AML-193 (cell line): Measurements from ENCODE around the gene KIAA0232.

Experiments used
- DNase-seq, 2 experiments: peaks; one replicate each; lab custom pipeline; 2025; lab: John Stamatoyannopoulos, UW

The KIAA0232 gene, protein sequence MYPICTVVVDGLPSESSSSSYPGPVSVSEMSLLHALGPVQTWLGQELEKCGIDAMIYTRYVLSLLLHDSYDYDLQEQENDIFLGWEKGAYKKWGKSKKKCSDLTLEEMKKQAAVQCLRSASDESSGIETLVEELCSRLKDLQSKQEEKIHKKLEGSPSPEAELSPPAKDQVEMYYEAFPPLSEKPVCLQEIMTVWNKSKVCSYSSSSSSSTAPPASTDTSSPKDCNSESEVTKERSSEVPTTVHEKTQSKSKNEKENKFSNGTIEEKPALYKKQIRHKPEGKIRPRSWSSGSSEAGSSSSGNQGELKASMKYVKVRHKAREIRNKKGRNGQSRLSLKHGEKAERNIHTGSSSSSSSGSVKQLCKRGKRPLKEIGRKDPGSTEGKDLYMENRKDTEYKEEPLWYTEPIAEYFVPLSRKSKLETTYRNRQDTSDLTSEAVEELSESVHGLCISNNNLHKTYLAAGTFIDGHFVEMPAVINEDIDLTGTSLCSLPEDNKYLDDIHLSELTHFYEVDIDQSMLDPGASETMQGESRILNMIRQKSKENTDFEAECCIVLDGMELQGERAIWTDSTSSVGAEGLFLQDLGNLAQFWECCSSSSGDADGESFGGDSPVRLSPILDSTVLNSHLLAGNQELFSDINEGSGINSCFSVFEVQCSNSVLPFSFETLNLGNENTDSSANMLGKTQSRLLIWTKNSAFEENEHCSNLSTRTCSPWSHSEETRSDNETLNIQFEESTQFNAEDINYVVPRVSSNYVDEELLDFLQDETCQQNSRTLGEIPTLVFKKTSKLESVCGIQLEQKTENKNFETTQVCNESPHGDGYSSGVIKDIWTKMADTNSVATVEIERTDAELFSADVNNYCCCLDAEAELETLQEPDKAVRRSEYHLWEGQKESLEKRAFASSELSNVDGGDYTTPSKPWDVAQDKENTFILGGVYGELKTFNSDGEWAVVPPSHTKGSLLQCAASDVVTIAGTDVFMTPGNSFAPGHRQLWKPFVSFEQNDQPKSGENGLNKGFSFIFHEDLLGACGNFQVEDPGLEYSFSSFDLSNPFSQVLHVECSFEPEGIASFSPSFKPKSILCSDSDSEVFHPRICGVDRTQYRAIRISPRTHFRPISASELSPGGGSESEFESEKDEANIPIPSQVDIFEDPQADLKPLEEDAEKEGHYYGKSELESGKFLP (N-terminal part only)

DNA sequence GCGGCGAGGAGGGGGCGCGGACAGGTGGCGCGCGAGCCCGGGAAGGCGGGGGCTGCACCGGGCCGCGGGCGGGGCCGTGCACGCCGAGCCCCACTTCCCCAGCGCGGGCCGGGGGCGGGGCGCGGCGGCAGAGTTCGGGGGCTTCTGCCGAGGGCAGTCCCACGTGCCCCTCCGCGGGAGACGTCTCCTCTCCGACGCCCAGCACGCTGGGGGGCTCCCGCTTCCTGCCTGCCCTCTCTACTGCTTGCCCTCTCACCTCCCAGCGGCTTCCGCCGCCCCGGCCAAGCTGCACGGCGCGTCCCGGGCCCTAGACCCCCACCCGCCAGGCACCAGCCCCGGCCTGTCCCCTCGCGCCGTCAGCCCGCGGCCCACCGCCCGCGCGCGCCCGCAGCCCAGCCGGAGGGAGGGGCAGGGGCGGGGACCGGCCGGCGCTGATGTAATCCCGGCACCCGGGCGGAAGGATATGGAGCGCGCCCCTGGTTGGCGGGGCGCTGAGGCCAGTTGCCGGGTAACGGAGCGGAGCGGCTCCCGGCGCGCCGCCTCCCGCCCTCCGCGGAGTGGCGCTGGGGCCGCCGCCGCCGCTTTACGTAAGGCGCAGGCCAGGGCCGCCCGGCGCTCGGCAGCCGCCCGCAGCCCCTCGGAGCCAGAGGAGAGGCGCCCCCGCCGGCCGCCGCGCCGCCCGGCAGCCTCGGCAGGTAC lies at the start of gene KIAA0232:
TSS of gene KIAA0232 (plus strand) at position 581 of the 699 bp plus-strand sequence. CDS start 41,727 bp downstream, outside the sequence.
- peak; percentile 73 to 79 for DNase-seq

- DNase-seq = no peak
These were observed 49.0 kb upstream of the KIAA0232 start for GRCh38 chr4:6733358-6734164.

- no peak for DNase-seq
These were observed 48.3 kb upstream of the KIAA0232 start for GRCh38 chr4:6734165-6734786.

DNA sequence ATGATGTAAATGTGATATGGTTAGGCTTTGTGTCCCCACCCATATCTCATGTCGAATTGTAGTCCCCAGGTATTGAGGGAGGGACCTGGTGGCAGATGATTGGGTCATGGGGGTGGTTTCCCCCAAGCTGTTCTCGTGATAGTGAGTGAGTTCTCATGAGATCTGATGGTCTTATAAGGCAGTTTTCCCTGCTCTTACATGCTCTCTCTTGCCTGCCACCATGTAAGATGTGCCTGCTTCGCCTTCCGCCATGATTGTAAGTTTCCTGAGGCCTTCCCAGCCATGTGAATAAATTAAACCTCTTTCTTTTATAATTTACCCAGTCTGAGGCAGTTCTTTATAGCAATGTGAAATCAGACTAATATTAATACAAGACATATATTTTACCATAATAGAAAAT lies 42.6 kb upstream of the KIAA0232 start:
- no peak for DNase-seq

GRCh38 chr4:6740347-6740746 lies 42.2 kb upstream of the KIAA0232 start:
- no peak for DNase-seq

GRCh38 chr4:6742507-6742906 lies 40.0 kb upstream of the KIAA0232 start:
- DNase-seq = no peak

GRCh38 chr4:6742989-6743388 lies 39.5 kb upstream of the KIAA0232 start:
- no peak for DNase-seq

- DNase-seq = no peak
These were observed 35.7 kb upstream of the KIAA0232 start for GRCh38 chr4:6746721-6747293.

DNA sequence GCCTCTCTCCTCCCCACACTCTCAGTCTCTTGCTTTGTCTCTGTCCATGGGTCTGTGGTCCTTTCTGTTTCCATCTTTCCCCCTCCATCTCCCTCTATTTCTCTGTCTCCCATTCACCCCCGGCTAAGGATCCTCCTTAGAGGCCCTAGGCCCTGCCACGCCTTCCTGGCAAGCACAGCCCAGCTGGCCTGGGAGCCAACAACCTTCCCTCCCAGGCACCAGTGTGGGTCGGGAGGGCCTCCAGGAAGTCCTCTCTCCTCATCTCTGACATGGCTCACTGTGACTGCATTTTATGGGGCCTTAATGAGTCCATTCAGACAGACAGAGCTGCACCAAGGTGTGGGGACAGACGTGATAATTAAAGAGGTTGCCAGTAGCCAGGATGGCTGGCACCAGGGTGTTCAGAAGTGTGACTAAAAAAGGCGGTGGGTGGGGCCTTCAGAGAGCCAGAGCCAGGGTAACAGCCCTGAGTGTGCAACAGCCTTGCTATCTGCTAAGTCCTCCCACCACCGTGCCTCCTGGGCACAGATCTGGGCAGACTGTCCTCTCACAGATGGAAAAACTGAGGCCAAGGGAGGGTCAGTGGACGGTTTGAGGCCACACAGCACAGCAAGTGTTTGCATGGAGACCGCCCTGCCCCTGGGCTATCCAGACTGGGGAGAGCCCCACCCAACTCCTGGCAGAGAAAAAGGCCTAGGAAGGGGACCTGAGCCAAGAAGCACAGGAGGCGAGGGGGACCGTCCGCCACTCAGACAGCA lies 35.1 kb upstream of the KIAA0232 start:
- no peak for DNase-seq

DNA sequence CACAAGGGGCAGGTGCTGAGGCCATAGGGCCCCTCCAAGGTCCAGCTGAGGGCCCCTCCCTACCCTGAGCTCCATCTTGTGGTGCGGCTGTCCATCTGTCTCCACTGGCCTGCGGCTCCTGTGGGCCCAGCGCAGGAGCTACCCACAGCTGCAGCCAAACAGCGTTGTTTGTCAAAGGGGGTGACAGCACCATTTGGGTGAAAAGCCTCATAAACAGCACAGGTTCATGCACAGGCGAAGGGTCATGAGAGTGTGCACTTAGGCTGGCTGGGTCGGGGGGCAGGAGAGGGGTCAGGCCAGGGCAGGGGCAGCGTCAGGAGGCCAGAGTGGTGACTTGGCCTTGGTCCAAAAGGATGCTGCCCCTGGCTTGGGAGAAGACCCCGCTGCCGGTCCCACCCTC lies 34.2 kb upstream of the KIAA0232 start:
- no peak for DNase-seq

DNA sequence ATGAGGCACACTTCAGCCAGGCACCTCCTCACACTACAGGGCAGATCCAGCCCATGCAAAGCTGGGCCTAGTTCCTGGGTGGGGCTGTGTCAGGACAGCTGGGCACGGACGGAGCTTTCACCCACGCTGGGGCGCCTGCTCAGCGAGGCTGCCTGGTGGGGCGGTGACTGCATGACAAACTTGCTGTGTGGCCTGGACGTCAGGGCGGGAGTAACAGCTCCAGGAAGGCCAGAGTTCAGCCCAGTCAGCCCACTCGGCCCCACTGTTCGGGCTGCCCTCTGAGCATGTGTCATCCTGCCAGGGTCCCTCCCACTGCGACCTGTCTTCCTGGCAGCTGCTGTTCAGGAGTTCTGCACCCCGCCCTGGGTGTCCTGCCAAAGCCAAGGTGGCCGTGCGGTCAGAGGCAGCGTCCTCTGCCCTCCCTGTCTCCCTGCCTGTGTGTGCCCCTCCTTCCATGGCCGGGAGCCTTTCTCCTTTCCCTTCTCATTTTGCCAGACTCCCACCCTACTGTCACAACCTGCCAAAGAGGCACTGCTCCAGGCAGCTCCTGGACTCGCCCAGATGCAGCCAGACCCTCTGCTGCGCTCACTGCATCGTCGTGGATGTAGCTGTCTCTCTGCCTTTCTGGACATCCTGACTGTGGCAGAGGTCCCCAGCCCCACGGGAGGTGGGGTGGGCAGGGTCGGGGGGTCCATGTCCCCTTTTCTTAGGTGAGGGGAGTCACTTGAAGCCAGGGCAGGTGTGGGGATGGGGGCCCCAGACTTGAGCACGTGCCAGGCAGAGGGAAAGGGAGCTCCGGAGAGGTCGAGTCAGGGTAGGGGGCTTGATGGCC lies 33.0 kb upstream of the KIAA0232 start:
- no peak for DNase-seq

DNA sequence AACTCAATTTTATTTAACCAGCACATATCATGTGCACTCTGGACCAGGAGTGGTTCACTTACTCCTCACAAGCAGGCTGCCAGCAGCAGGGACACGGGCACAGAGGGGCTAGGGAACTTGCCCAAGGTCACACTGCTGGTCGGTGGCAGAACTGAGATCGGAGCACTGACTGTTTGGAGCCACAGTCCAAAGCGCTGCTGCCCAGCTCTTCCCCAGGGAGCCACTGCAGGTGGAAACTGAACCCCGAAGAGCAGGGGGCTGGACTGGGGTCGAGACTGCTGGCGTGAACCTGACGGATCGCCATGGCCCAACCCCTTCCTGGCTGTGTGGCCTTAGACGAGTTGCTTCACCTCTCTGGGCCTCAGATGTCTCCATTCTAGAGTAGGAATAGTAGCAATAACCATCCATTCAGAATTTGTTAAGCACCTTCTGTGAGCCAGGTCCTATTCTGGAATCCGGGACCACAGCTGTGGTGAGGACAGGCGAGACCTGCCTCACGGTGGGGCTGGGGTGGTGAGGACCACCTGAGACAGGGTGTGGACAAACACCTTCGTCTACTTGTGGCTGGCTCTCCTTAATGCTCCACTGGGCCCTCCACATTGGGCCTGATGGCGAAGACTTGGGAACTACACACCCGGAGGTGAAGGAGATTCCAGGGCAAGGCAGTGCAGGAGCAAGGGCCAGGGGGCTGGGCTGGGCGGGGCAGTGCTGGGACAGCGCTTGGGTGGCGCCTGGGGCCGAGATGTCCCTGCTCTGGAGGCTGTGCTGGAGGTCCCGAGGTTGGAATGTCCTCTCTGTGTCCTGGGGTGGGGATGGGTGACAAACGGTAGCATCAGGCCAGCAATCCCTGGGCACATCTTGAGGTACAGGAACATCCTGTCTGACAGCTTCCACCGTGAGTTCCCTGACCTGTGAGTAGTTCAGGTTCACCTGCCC lies 32.0 kb upstream of the KIAA0232 start:
- no peak for DNase-seq

GRCh38 chr4:6751611-6752485 lies 30.7 kb upstream of the KIAA0232 start:
- no peak for DNase-seq

- DNase-seq = peak; percentile 43 to 45
These were observed 30.1 kb upstream of the KIAA0232 start for GRCh38 chr4:6752486-6752829.

- no peak for DNase-seq
These were observed 29.4 kb upstream of the KIAA0232 start for GRCh38 chr4:6753103-6753560.

- no peak for DNase-seq
These were observed 28.6 kb upstream of the KIAA0232 start for GRCh38 chr4:6753891-6754290.
